Measurements from ENCODE around the gene KDSR. TPM values are rescaled to one million over a fixed set of nuclear protein-coding genes. Genes with fewer than 3 reads are reported as not detected.

Gene KDSR
- total RNA-seq, 6 experiments from 2014 or later: 46.7 to 69.4 (median 57.1) TPM

GRCh38 chr18:63342206-63342605 lies 24.8 kb downstream of the KDSR start:
- no peaks in the 10 kb centered on the region for H3K27me3 Mint-ChIP-seq (ENCODE audit: insufficient read depth)
- H3K36me3 Mint-ChIP-seq (ENCODE audit: low read depth): peaks cover 47% of the 10 kb centered on the region
- no peak overlapping the region for H3K27ac Mint-ChIP-seq
- peaks cover 26% of the 10 kb centered on the region for H3K4me1 Mint-ChIP-seq (ENCODE audit: low read depth)
- peak; percentile 69 for TF ChIP-seq CTCF (IDR thresholded peaks at IDR 0.05)
- DNase-seq: no peak
- H3K9me3 Mint-ChIP-seq: no peaks in the 10 kb centered on the region
- no peak overlapping the region for H3K4me3 Mint-ChIP-seq

GRCh38 chr18:63339920-63340484 lies 27.0 kb downstream of the KDSR start:
- Mint-ChIP-seq H3K27me3 (ENCODE audit: insufficient read depth) (no peaks in the 10 kb centered on the region), H3K9me3 (no peaks in the 10 kb centered on the region), H3K4me1 (ENCODE audit: low read depth) (peaks cover 27% of the 10 kb centered on the region), H3K27ac (no peak overlapping the region; the same call in 1 of the 2 replicates), H3K4me3 (no peak overlapping the region), H3K36me3 (ENCODE audit: low read depth) (peaks cover 42% of the 10 kb centered on the region)
- peak; percentile 18 for DNase-seq
- TF ChIP-seq CTCF (IDR thresholded peaks at IDR 0.05): peak; percentile 83

GRCh38 chr18:63336366-63337099 lies 30.5 kb downstream of the KDSR start:
- Mint-ChIP-seq H3K4me1 (ENCODE audit: low read depth) (peaks cover 27% of the 10 kb centered on the region), H3K27ac (peak overlapping the region; percentile 92), H3K9me3 (no peaks in the 10 kb centered on the region), H3K4me3 (peak overlapping the region; percentile 62), H3K27me3 (ENCODE audit: insufficient read depth) (no peaks in the 10 kb centered on the region), H3K36me3 (ENCODE audit: low read depth) (peaks cover 32% of the 10 kb centered on the region)
- no peak for TF ChIP-seq CTCF (IDR thresholded peaks at IDR 0.05)
- DNase-seq: peak; percentile 94

GRCh38 chr18:63331105-63331504 lies 35.9 kb downstream of the KDSR start:
- DNase-seq: no peak
- H3K4me3 Mint-ChIP-seq: no peak overlapping the region
- no peak for TF ChIP-seq CTCF (IDR thresholded peaks at IDR 0.05)
- H3K9me3 Mint-ChIP-seq: no peaks in the 10 kb centered on the region
- H3K27me3 Mint-ChIP-seq (ENCODE audit: insufficient read depth): no peaks in the 10 kb centered on the region
- peaks cover 18% of the 10 kb centered on the region for H3K36me3 Mint-ChIP-seq (ENCODE audit: low read depth)
- peaks cover 6% of the 10 kb centered on the region for H3K4me1 Mint-ChIP-seq (ENCODE audit: low read depth)
- no peak overlapping the region for H3K27ac Mint-ChIP-seq

- H3K36me3 Mint-ChIP-seq (ENCODE audit: low read depth): peaks cover 8% of the 10 kb centered on the region
- DNase-seq: no peak
- no peaks in the 10 kb centered on the region for H3K9me3 Mint-ChIP-seq
- TF ChIP-seq CTCF (IDR thresholded peaks at IDR 0.05): no peak
- no peaks in the 10 kb centered on the region for H3K4me1 Mint-ChIP-seq (ENCODE audit: low read depth)
- H3K4me3 Mint-ChIP-seq: no peak overlapping the region
- no peaks in the 10 kb centered on the region for H3K27me3 Mint-ChIP-seq (ENCODE audit: insufficient read depth)
- H3K27ac Mint-ChIP-seq: no peak overlapping the region
These were observed 37.4 kb downstream of the KDSR start for GRCh38 chr18:63329431-63330145.

All from HFFc6 (cell line).